SKM-1 treated with dmso at 0.1 percent for 144 hours (cell line): ENCODE data around the gene CARD16.
A peak's percentile ranks its signal among the peaks of the same experiment; 100 is the strongest.
"Not testable (repeated sequence)": the region's sequence is repeated elsewhere in the genome, so short reads cannot be mapped to it uniquely, and the experiment has no call there.

Experiments
- DNase-seq: peaks from one replicate; lab custom pipeline; 2025; ENCODE audit not compliant: unreplicated experiment; lab: John Stamatoyannopoulos, UW

The CARD16 gene

DNA sequence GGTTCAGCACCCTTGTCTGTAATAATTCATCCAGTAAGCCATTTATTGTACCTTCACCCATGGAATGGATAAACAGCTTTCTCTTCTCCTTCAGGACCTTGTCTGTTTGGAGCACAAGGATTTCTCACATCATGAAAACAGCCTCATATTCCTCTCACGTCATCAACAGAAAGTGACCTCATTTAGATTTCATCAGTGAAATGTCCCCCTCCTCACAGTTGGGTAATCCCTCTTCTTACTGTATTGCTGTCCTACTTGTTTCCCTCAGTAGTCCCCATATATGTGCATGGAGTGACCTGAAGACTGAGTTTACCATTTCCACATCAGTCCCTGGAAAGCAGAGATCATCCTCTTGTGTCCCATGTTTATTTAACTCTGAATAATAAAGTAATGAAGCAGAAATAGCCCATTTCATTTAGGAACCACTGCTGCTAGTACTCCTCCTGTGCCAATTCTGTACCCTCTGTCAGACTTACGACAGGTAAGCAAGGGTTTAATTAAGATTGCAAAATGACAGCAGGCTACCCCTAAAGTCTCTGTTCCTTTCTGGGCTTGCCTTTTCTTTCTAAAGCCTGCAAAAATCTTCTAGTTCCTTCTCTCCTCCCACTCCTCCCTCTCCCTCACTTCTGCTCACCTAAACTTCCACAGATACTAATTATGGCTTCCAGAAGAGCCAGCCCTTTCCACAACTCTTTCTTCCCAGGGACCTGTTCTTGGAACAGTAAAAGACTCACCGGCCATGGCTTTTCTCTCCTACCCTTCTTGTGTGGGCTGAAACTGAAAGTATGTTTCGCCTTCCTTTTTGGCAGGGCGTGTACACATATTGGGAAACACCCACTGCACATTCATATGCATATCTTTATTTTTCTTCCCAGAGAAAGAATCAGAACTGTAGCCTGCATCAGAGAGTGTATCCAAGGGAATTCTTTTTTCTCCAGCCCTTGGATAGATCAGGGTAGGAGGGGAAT is at the start of gene CARD16:
TSS of gene CARD16 (minus strand) at position 779 of the 968 bp plus-strand sequence. CDS start at position 741, 38 bp downstream.
- not testable (repeated sequence) for DNase-seq

DNA sequence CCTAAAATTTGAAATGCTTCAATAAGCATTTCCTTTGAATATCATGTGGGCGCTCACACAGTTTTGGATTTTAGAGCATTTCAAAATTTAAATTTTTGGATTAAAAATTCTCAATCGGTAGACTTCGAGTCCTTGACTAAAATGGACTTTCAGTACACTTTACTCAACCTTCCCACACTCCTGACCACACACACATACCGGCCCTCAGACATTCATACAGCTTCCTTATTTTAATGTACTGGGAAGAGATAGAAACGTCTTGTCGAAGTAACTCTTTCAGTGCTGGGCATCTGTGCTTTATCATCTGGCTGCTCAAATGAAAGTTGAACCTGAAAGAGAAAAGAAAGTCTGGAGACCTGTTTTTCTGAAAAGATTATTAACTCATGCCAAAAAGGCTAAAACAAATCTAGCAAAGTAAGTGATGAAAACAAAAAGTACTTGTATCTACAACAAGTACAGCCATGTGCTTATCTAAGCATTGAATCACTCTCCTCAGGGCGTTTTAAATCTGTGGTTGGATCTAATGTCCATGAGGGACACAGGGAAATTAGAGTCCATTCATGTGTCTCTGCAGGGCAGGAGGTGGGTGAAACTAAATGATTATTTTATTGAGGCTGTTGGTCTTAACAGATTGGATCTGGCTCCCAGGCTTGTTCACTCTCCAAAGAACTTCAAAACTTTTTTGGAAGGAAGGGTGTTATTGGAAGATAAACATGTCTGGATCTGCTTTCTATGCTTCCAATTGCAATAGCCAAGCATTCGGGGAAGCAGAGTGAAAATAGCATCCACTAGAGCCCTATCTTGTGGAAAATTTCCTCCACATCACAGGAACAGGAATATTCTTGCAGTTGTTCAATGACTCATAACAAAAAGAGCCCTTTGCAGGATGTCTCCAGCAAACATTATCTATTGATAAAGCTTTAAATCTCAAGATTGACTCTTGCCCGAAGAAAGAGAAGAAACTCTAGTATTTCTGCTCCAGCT is 47.4 kb upstream of the CARD16 start:
- DNase-seq, result no peak

DNA sequence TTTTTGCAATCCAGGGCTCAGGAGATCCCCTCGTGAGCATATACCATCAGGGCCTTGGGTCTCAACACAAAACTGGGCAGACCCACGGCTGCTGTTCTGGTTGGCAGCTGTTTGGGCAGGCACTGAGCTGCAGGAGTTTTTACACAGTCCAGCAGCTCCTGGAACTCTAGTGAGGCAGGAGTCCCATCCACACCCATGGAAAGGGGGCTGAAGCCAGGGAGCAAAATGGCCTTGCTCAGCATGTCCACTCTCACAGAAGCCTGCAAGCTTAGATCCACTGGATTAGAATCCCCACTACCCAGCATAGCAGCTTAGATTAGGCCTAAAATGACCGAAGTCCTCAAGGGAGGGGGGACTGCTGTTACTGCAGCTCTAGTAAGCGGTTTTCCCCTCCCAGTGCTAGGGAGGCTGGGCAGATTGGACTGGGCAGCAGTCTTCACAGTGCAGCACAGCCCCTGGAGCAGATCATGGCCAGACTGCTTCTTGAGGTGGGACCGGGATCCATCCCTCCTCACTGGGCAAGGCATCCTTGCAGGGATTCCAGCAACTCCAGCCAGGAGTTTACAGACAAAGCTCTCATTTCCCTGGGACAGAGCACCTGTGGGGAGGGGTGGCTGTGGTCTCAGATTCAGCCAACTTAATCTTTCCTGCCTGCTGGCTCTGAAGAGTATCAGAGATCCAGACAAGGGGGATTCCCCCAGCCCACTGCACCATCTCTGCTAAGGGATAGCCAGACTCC is 36.4 kb upstream of the CARD16 start:
- DNase-seq, result no peak

DNA sequence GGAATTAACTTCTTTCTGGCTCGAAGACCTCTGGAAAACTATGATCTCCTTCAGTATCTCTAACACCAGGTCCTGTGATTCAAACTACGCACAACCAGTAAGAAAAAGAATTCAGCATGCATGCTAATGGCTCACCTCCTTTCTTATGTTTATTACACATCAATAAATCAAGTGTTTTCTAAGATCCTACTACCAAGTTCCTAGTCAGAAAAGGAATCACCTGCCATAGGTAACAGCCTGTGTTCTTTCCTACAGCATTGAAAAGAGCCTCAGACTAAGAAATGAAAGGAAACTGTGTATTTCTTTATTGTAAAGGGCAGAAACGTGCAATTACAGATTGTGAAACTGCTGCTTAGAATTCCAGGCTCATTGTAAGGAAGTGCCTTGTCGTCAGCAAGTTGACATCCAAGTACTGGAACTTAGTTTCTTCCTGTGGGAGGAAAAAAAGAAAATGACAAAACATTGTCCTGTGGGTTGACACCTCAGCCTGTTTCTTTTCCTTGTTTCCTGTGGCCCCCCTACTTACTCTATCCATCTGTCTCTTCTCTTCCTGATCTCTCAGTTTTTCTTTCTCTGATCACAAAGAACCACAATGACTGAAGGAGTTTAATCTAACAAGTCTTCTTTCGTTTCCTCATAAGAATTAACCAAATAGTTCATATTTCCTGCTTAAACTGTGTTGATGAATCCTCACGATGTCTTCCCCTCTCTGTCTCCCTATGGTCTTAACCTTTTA is 35.2 kb upstream of the CARD16 start:
- not testable (repeated sequence) for DNase-seq

DNA sequence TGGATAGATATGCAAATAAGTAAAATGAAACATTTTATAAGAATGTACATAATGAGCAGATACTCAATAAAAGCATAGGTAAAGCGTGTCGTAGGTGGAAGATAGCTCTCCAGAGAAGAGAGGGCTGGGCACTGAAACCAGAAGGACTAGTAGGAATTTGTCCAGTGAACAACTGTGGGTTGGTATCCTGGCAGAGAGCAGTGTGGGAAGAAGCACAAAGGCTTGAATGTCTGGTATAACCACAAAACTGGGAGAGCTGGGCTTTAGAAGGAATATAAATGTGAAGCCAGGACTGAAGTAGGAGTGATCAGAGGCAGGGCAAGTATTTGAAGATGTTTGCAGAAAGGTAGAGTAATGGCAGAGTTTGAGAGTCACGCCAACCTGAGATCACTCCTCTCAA is 33.1 kb upstream of the CARD16 start:
- no peak for DNase-seq

DNA sequence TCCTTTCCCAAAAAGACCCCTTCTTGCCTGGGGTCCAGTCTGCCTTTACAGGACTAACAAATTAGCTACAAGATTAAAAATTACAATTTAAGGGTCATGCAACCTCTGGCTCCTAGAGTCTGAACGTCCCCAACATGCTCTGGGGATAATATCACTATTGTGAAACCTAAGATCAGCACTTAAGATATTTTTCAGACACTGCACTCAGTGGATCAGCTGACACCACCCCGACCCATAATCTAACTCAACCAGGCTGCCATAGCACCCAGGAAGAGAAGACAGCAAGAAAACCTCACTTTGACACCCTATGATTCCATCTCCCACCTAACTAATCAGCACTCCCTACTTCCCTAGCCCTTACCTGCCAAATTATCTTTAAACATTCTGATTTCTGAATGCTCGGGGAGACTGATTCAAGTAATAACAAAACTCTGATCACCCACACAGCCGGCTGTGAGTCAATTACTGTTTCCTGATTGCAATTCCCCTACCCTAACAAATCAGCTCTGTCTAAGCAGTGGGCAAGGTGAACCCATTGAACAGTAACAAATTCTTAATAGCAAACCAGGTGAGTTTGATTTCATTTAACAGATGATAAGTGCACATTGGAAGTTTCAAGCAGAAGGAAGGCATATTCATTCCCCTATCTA is 32.1 kb upstream of the CARD16 start:
- DNase-seq, result not testable (repeated sequence)

DNA sequence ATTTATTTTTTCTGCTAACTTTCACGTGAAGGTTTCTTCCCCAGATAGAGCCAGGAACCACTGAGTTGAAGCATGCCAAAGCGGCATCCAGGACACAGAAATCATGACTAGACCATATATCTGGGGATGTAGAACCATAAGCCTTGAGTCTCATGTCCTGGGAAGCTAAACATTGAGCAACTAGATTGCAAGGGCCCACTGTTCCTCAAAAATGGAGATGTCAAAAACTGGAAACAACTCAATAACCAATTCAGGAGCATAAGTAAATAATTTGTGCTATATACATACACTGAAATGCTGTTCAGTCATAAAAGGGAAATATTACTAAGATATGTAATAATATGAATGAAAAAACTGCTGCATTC is 29.0 kb upstream of the CARD16 start:
- no peak for DNase-seq

DNA sequence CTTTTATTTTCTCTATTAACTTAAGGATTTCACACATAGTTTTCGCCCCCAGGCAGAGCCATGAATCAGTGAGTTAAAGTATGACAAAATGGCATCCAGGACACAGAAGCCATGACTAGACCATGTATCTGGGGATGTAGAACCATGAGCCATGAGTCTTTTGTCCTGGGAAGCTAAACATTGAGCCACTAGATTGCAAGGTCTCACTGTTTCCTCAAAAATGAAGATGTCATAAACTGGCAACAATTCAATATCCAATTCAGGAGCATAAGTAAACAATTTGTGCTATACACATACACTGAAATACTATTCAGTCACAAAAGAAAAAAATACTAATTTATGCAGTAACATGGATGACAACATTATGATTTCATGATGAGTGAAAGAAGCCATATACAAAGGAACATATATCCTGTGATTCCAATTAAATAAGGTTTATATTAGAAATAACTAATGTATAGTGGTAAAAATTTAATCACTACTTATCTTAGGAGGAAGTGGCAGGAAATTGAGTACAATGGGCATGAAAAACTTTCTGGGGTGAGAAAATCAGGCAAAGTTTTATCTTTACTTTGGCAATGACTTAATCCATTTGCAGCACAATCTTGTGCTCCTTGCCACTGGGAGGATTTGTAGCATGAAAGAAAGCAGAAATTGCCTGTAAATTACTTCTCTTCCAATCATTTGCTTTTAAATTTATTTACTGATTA is 28.5 kb upstream of the CARD16 start:
- DNase-seq, result no peak

DNA sequence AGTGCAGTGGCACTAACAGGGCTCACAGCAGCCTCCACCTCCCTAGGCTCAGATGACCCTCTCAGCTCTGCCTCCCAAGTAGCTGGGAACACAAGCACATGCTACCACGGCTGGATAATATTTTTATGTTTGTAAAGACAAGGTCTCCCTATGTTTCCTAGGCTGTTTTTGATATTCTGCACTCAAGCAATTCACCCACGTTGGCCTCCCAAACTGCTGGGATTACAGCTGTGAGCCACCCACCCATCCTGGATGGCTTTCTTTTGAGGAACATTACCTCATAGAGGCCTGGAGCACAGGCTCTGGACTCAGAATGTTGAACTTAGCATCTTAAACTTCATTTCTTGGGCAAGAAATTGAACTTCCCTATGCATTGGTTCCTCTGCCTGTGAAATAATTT is 26.9 kb upstream of the CARD16 start:
- not testable (repeated sequence) for DNase-seq

DNA sequence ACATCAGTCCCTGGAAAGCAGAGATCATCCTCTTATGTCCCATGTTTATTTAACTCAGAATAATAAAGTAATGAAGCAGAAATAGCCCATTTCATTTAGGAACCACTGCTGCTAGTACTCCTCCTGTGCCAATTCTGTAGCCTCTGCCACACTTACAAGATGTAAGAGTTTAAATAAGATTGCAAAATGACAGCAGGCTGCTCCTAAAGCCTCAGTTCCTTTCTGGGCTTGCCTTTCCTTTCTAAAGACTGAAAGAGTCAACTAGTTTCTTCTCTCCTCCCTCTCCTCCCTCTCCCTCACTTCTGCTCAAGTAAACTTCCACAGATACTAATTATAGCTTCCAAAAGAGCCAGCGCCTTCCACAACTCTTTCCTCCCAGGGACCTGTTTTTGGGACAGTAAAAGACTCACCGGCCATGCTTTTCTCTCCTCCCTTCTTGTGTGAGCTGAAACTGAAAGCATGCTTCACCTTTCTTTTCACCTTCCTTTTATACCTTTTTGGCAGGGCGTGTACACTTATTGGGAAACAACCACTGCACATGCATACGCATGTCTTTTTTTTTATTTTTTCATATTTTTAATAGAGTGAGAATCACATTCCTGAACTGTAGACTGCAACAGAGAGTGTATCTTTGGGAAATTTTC is 26.1 kb upstream of the CARD16 start:
- DNase-seq, result no peak

DNA sequence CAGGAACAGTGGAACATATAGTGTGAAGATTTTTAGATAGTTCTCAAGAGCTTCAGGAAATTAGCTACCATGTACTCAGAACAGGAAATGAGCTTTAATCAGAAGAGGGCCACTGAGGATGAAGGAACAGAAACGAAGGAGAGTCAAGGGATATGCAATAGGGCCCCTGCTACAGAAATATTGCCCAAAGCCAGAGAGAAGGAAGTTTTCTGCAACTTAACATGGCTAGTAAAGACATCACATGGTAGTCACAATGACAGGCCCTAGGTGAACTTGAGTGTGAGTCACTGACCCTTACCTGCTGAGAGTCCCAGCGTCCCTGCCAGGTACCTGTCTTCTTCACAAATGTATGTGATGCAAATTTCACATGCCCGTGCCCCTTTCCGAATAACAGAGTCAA is 25.2 kb upstream of the CARD16 start:
- peak; percentile 10 for DNase-seq

DNA sequence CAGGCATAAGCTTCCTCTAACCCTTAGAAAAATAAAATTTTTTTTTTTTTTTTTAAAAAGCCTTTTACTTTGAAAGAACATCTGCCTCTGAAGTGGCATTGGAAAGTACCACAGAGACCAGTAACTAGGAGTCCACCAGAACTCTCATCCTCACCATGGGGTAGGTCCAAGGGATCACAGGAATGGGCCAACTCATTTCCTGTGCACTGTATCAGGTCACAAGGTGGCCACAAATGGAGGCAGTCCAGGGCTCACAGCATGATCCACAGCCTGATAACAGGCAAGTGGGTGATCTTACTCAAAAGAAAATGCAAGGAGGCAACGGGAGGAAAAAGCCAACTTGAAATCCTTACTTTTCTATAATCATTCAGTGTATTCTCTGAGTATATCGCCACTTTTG is 24.6 kb upstream of the CARD16 start:
- DNase-seq, result not testable (repeated sequence)

DNA sequence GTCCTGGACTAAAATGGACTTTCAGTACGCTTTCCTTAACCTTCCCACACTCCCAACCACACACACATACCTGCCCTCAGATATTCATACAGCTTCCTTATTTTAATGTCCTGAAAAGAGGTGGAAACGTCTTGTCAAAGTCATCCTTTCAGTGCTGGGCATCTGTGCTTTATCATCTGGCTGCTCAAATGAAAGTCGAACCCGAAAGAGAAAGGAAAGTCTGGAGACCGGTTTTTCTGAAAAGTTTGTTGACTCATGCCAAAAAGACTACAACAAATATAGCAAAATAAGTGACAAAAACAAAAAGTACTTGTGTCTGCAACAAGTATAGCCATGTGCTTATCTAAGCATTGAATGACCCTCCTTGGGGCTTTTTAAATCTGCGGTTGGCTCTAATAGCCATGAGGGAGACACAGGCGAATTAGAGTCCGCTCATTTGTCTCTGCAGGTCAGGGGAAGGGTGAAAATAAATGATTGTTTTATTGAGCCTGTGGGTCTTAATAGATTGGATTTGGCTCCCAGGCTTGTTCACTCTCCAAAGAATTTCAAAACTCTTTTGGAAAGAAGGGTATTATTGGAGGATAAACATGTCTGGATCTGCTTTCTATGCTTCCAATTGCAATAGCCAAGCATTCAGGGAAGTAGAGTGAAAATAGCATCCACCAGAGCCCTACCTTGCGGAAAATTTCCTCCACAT is 18.3 kb upstream of the CARD16 start:
- DNase-seq, result not testable (repeated sequence)

DNA sequence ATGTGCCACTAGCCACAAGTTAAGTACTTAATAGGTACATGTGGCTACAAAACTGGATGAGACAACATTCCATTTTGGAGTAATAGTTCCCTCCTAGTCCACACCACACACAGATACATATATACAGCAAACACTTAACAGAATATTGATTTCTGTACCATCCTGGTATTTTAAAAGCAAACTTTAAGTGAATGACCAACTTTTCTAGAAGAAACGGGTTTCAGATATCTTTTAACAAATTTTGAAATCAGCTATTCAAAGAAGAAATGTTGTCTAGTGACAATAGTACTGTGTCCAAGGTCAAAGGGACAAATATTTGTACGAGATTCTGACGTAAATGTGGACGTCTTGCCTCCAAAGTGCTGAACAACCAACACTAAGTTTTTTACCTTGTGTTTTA is 12.3 kb upstream of the CARD16 start:
- DNase-seq, result no peak

DNA sequence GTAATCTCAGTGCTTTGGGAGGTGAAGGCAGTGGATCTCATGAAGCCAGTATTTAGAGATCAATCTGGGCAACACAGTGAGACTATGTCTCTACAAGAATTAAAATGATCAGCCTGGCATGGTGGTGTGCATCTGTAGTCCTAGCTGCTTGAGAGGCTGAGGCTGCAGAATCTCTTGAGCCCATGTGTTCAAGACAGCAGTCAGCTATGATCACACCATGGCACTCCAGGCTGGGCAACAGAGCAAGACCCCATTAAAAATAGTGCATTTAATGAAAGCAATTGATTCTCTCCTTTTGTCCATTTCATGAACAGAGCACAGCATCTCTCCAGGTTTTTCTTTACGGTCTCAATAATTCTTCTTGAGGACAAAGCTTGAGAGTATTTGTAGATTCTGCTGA is 11.3 kb upstream of the CARD16 start:
- no peak for DNase-seq

DNA sequence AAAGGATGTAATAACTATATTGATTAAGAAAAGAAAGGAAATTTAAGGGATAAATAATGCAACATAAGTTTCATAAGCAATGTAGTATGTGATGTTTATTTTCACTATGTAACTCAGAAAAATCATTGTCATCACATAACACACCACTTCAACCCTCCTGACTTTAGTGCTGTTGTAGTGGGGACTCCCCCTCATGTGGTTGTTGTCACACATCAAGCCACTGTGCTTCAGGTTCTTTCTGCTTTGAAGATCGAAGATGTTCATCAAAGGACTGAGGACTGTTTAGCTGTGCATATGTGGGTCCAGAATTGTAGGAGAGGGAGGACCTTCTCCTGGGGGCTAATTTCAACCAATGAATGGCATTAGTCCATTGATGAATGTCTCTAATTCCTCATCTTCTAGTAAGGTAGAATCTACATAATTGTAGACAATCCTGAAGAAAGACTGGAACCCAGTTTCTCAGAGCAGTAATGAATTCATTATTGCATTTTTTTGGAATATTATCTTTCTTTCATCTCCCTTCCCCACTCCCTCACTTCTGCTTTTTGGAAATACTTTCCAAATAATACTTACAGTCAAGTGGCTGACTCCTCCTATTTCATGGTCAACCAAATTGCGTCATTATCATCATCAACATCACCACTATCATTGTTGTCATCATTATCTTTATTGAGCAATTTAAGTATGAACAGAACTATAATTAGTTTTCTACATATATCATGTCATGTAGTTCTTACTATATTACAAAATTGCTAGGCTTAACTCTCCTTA is 9.8 kb upstream of the CARD16 start:
- no peak for DNase-seq

DNA sequence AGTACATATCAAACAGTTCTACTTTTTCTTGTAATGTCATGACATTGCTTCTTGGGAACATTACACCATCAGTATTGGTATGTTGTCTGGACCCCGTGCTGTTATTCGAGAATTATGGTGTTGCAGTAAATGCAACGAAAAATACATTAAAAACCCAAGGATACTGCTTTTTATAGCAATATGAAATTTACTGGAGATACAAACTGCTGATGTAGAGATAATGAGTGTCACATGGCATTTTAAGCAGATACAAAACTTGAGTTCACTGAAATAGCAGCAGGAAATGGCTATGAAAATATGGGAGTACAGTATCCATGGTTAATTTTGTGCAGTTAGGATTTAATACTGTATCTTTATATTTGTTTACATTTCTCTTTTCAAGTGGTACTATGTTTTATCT is 7.4 kb upstream of the CARD16 start:
- DNase-seq, result no peak
